Activated CD4-positive, CD25-positive, alpha-beta regulatory T cell treated with anti-CD3 and anti-CD28 coated beads, Interleukin-2, amount 50 U/mL, for 24 hours (primary cell): ENCODE measurements around the gene FAM131B.
A peak's percentile ranks its signal among the peaks of the same experiment; 100 is the strongest.

Experiments used
- ATAC-seq, 2 donors: fragments of 150-1000 bp; cut with Tn5 transposase; one replicate each; pipeline ENCODE4 v1.10.0; 2021; ENCODE audit warnings: mild to moderate bottlenecking in 1 of 2, moderate library complexity in 1 of 2

FAM131B gene

DNA sequence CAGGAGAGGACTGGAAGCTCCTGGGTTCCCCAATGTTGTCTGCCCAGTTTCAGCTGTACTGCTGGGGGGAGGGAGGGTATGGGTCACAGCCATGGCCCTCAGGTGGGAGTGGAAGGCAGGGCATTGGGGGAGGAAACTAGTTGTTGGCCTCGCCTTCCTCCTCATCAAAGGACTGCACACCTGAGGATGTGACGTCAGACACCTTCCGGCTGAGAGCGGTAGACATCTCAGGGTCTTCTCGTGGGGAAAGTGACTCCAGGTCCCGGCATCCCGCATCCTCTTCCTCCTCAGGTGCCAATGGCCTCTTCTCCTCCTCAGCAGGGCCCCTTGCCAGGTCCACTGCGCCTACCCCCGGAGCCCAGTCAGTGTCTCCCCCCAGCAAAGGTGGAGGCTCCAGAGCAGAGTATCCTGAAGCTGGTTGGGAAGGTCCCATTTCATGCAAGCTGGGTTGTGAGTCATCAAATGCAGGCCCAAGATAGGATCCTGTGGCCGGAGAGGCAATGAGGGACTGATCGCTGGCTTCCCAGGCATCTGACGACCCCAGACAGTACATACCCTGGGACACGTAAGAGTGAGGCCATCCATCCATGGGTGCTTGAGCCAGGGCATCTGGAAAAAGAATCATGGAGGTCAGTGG lies 6.0 kb downstream of the FAM131B start:
- ATAC-seq: no peak

DNA sequence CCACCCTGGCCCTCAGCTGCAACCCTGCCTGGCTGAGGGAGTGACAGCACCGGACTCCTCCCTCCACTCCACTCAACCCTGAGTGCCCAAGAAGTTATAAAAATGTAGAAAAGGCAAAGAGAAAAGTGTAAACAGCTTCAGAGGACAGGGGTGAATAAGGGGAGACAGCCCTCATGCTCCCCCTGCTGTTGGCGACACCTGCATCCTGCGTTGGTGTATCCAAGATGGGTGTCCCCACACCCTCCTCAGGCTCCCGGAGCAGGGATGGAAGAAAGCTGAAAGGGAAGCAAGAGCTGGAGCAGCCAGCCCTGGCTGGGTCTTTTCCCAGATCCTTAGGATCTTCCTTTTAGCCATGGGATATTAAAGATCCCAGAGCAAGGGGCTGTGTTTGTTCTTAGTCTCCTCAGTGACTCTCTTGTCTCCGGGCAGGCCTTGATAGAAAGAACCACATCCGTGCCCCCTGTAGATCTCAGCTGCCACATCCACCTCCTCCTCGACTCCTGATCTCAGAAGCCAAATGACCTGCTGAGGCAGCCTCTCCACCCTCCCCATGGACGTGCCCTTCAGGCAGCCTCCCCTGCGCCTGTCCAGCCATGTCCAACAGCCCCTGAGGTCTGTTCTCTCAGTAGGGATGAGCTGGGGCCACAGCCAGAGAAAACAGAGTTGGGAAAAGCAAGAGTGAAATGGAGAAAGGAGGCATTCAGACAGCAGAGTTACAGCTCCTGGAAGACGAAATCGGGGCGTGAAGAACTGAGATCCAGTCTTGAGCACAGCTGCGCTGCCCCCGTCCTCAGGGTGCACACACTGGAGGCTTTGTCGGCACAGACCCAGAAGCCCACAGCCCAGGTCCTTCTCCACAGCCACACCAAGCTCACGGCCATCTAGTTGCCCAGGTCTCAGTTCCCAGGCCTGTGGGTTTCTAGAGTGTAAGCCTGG lies 6.8 kb downstream of the FAM131B start:
- no peak for ATAC-seq

DNA sequence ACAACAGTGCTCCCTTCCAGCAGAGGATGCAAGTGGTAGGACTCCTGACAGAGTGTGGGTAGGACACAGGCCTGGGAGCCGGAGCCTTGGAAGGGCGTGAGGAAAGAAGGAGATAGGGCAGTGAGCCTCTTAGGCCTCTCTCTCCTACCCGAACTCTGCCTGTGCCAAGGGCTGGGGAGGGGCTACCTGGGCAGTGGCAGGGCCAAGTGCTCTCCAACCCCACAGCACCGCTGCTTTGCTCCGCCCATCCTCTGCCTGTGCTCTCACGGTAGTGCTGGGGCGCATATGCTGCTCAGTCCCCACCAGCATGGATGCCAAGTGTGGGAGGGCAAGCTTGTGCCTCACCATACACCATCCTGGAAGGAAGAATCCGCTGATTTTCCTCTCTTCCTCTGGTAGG lies 7.5 kb downstream of the FAM131B start:
- no peak for ATAC-seq

DNA sequence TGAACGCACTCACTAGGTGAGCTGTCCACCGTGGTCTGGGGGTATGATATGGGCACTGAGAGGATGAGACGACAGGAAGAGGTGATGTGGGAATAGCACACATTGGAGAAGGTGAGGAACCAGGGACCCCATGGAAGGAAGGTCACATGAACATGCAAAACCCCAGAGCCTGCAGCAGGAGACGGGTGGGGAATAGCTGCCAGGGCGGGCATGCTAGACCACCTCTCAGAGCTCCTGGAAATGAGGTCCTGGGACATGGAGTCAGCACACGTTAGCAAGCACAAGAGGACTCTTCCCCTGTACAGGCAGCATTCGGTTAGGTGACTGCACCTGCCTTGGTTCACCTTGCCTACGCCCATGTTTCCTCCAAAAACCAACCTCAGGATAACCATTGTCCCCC lies 8.1 kb downstream of the FAM131B start:
- ATAC-seq: no peak

DNA sequence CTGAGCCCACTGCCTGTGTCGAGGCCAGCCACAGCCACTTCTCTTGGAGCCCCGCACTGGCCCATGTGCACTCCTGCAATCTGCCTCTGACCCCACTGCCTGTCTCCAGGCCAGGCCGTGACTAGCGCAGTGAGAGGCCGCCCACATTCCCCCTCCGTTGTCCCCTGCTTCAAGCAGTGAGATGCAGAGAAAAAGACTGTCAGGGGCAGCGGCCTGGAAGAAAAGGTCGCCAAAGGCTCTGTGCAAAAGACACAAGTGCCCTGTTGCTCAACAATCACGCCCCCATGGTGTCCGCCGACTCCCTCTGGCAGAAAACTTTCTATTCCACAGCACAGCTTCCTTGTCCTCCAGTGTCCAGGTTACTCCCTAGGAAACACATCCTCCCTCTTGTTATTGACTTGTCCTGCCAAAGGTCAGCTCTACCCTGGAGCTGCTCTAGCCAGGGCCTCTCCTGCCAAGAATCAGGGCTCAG lies 9.9 kb downstream of the FAM131B start:
- no peak for ATAC-seq

DNA sequence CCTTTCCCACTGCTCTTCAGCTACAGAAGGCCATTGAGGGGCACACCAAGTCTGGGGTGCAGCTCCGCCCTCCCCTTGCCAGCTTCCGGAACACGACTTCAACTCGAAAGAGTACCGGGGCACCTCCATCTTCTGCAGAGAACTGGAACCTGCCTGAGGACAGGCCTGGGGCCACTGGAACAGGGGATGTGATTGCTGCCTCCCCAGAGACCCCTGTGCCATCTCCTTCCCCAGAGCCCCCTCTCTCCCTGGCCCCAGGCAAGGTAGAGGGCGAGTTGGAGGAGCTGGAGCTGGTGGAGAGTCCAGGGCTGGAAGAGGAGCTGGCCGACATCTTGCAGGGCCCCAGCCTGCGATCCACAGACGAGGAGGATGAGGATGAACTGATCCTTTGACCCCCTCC lies 10.9 kb downstream of the FAM131B start:
- no peak for ATAC-seq

DNA sequence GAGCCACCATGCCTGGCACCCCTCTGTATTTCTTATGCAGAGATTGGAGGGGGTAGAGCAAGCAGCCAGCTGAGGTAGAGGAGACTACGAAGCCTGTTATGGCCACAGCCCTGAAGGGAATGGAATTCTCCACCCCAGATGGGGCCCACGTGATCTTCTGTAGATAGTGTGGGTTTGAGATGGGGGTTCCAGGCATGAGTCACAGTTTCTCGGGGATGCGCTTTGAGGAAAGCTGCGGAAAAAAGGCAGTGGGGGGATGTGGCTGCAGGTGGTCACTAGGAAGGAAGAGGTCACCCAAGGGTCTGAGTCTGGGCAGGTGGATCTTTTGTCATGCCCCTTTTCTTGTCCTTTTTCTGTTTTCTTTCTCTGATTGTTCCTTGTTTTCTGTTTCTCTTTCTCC lies 11.5 kb downstream of the FAM131B start:
- ATAC-seq: no peak

DNA sequence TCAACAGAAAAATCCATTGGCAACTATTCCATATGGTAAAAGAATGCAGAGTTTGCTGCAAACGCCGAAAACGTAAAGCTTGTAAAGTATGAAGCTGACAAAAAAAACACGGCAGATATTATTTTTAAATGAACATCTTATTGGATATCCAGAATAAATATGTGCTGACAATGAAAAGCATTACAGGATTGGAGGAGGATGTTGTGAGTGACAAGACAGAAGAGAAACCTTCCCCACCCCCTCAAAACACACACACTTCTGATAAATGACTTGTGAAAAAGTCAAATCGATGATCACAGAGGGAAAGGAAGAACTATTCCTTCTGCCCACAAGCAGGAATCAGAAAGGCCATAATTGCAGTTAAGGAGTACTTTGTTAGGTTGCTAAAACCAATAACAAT lies 14.6 kb downstream of the FAM131B start:
- ATAC-seq: no peak

DNA sequence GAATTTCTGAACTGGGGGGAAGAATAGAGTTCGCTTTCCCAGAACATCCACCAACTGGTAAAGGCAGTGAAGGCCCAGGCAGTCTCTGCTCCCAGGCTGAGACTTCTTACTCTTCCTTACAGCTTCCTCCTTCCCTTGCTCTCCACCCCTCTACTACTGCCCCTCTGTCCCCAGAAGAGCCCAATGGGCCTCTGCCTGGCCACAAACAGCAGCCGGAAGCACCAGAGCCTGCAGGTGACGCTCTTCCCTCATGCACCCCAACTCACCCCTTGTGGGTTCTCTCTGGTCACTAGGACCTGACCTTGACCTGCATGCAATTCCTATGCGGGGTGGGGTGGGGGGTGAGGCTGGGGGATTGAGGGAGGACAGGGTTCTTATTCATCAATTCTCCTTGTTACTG lies 16.5 kb downstream of the FAM131B start:
- ATAC-seq: no peak

DNA sequence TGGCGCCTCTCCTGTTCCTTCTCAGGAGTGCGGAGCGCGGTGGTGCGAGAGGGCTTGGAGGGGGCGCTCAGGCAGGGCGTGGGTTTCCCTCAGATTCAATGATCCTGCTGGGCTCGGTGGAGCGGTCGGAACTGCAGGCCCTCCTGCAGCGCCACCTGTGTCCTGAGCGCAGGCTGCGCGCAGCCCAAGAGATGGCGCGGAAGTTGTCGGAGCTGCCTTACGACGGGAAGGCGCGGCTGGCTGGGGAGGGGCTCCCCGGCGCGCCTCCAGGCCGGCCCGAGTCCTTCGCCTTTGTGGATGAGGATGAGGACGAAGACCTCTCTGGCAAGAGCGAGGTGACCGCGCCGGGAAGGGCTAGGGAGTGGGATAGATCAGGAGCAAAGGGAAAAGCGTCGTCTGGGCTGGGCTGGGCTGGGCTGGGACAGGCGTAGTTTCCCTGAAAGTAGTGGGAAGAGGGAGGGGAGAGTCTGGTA lies 17.0 kb downstream of the FAM131B start:
- peak; percentile 95 to 99 for ATAC-seq

DNA sequence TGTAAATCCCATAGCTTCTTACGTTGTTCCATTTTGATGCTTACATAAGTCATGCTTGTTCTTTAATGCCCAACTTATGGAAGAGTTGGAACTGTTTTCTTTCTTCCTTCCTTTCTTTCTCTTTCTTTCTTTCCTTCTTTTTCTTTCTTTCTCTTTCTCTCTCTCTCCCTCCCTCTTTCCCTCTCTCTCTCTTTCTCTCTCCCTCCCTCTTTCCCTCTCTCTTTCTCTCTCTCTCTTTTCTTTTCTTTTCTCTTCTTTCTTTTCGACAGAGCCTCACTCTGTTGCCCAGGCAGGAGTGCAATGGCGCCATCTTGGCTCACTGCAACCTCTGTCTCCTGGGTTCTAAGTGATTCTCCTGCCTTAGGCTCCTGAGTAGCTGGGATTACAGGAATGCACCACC lies 18.9 kb downstream of the FAM131B start:
- ATAC-seq: no peak

DNA sequence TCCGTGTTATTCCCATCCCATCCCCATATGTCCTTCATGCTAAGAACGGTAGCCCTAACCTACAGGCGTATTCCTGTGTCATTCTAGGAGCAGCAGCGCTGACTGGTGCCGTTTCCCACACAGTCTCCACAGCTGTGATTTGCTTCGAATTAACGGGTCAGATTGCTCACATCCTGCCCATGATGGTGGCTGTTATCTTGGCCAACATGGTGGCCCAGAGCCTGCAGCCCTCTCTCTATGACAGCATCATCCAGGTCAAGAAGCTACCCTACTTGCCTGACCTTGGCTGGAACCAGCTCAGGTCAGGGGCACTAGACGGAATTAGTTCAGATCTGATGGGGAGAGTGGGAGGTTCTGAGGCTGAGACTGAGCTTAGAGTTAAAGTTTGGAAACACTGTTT lies 20.7 kb downstream of the FAM131B start:
- ATAC-seq: no peak

DNA sequence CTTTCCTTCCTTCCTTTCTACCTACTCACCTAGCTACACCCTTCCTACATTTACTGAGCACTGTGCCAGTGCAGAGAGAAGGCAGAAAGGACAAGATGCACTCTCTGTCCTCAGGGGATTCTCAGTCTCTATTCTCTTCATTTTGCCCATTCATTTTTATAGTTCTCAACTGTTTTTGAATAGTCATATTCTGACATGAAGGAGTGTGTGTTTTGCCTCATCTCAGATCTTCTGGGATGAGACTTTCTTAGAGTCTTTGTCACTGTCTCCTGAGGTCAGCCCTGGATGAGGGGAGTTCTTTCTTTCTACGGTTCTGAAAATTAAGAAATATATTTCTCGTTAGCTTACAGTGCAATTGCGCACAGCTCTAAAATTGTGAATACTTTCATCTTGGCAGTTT lies 25.3 kb downstream of the FAM131B start:
- ATAC-seq: no peak

DNA sequence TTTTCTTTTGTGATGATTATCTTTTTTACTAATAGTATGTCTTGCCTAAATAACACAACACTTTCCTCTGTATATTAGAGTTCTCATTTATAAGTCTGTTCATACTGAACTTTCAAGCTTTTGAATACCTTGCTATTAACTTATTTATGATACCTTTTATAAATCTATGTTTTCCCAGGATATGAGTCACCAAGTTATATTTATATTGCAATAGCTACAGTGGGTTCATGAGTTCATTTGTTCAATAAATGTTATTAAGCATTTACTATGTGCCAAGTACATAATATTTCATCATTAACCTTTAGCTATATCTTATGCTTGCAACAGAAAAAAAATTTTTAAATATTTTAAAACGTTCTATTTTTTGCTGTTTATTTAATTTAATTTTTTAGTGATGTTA lies 28.3 kb downstream of the FAM131B start:
- no peak for ATAC-seq

DNA sequence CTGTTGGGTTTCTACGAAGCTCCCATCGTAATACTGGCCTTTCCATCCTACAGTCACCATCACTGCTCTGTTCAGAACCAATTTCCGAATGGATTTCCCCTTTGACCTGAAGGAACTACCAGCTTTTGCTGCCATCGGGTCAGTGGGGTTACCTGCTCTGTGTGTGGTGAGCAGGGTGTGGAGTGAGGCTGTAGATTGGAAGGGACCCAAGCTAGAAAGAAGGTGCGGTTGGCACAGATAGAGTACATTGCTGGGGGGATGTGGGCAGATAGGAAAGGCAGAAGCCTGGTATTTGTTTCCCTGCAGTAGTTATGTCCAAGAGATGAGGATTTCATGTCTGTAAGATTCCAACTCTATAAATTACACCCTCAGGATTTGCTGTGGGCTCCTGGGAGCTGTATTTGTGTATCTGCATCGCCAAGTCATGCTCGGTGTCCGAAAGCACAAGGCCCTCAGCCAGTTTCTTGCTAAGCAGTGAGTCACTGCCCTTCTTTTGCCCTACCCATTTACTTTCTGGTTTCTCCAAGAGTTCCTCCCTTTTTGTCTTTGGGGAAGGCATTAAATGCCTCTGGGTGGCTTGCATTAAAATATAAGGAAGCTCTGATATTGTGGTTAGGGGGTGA lies 31.2 kb downstream of the FAM131B start:
- ATAC-seq: no peak

DNA sequence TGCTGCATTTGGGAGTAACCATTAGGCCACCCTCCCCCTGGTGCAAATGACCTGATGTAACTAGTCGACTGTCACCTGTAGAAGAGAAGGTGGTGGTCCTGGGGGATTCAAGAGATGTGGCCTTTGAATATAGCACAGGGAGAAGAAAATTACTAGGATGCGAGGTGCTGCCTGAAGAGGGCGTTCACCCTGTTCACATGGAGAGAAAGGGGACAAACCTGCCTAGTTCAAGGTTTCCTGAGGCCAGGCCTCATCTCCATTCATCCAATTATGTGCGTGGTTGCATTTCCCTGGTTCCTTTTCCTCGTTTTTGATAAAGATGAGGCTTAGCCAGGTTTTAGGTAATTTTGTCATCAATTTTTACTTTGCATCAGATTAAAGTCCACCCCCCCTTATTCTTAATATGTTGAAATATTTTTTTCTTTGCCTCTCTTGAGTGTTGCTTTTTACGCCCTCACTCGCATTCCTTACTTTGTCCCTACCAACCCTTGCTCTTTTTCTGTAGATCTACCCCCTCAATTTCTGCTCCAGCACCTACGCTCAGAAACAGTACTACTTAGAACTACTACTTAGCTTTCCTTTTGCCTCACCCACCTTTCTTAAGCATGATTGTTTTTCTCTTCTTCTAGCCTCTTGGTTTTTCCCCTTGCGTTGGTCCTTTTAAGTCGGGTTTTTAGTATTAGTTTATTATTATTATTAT lies 32.9 kb downstream of the FAM131B start:
- ATAC-seq: no peak

DNA sequence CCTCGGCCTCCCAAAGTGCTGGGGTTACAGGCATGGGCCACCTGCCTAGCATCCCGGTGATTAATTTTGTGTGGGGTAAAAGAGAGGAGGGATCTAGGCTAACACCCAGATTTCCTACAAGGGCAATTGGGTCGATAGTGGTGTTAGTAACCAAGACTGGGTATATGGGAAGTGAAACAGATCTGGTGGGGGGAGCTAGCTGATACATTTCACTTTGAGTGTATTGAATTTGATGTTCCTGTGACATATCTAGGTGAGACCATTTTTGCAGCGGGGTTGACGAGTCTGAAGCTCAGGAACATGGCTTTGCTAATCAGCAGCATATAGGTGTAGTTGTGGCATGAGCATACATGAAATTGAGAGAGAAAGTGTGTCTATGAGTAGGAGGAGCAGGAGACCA lies 34.6 kb downstream of the FAM131B start:
- ATAC-seq: no peak

DNA sequence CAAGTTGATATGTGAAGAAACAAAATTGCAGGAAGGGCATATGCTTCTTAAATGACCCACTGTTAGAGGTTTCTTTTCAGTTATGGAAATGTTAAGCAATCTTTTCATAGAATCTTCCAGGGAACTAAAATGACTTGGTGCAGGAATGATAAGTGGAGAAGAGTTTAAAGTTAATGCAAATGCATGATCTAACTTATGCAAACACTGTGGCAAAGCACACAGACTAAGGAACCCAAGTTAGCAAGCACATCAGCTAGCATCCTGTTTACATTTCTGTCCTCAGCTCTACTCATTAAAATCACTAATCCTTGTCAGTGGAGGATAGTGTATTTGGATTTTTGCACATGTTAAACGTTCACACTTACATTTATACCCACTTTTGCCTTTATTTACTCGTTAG lies 37.3 kb downstream of the FAM131B start:
- no peak for ATAC-seq

DNA sequence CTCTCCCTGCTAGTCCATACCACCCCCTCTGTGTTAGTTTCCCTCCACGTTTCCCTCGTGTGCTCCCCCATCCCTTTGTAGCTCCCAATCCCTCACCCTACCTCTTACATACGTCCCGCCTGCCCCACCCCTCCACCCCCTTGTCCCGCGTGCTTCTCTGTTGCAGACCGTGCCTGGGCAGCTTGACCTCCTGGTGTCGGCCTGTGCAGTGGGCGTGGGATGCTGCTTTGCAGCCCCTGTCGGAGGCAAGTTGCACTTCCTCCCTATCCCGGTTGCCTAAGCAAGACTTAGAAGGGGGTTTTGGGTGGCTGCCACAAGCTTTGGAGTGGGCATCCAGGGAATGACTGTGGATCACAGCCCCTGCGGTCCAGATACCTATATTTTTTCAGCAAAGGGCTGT lies 38.9 kb downstream of the FAM131B start:
- ATAC-seq: no peak

DNA sequence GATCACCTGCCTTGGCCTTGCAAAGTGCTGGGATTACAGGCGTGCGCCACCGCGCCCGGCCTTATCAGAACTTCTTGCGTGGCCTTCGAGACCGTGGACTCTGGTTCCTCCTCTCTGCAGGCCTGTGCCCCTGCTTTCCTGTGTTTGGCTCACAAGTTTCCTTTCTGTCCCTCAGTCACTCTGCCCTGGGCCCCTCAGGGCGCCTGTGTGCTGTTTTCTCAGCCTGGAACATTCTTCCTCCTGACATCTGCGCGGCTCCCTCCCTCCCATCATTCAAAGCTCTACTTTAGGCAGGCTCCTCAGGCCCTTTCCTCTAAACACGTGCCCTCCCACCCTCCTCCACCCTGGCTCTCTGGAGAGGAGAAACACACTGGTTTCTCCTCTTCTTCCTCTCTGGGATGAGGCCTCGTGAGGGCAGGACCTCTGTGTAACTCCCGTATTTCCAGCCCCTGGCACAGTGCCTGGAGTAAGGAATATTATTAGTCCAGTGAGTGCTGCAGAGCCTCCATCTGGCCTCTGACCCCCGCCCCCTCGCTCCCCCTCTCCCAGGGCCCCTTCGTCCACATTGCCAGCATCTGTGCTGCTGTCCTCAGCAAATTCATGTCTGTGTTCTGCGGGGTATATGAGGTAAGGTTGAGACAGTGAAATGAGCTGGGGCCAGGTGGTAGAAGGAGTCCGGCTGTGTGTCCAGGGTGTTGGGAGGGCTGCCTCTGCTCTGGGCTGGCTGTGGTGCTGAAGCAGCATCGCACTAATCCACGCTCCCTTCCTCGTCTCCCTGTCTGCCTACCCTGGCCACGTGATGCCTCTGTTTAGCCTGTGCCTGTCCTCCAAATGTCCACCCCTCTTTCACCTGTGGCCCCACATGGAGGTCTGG lies 39.5 kb downstream of the FAM131B start:
- no peak for ATAC-seq

DNA sequence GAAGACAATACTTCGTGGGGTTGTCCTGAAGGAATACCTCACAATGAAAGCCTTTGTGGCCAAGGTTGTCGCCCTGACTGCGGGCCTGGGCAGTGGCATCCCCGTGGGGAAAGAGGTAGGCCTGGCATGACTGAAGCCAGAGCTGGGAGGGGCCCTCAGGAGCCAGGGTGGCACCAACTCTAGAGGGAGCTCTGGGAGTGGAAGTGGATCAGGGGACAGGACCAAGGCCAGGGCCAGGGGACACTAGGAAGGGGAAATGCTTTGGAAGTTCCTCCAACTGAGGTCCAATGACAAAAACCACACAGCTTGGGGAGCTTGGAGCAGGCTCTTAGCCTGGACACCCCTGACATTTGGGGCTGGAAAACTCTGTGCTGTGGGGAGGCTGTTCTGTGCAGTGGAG lies 40.8 kb downstream of the FAM131B start:
- ATAC-seq: no peak

DNA sequence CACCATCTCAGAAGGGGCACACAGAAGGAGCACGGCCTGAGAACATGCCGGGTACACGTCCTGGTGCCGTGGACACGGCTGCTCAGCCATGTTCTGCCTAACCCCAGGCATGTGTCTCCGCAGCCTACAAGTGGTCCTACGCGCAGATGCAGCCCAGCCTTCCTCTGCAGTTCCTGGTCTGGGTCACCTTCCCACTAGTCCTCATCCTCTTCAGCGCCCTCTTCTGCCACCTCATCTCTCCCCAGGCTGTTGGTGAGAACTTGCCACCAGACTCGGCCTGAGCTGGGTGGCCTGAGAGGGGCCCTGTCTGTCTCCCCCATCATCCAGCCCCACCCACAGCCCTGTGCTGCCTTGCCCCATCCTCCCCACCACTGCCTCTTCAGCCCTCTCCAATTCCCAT lies 41.3 kb downstream of the FAM131B start:
- ATAC-seq: no peak
